Astrocyte (in vitro differentiated cells and primary cell): Measurements from ENCODE around the gene RBP5. TPM values are rescaled to one million over a fixed set of nuclear protein-coding genes. Genes with fewer than 3 reads are reported as not detected.

Experiments used
- DNase-seq: peaks from one replicate; pipeline ENCODE4 v3.0.0-alpha.2; 2010; ENCODE audit warnings: low read depth
- FAIRE-seq: peaks from 2 replicates; lab custom pipeline; 2011; peaks lifted over from hg19 to GRCh38; lab: Jason Lieb, UNC
- H2AFZ ChIP-seq: 2 replicates; pipeline ENCODE4 v1.6.0; 2012; ENCODE audit warnings: low read depth, low read length, inconsistent platforms
- H3K27ac ChIP-seq: 2 replicates; pipeline ENCODE4 v1.5.1; 2011; ENCODE audit warnings: low read depth, low read length, inconsistent platforms
- H3K27me3 ChIP-seq: 2 replicates; pipeline ENCODE4 v1.6.0; 2011; ENCODE audit warnings: low read length, inconsistent platforms; ENCODE audit not compliant: insufficient read depth
- H3K36me3 ChIP-seq: 2 replicates; pipeline ENCODE4 v1.5.1; 2011; ENCODE audit warnings: low read length, inconsistent platforms; ENCODE audit not compliant: insufficient read depth
- H3K4me1 ChIP-seq: 2 replicates; pipeline ENCODE4 v1.5.1; 2011; ENCODE audit warnings: low read length, inconsistent platforms; ENCODE audit not compliant: insufficient read depth
- H3K4me2 ChIP-seq: 2 replicates; pipeline ENCODE4 v1.6.0; 2012; ENCODE audit warnings: low read length, inconsistent platforms
- H3K4me3 ChIP-seq: 2 replicates; pipeline ENCODE4 v1.5.1; 2011; ENCODE audit warnings: low read depth, mild to moderate bottlenecking, low read length, inconsistent platforms; ENCODE audit not compliant: insufficient read depth
- H3K79me2 ChIP-seq: 2 replicates; pipeline ENCODE4 v1.6.0; 2012; ENCODE audit warnings: mild to moderate bottlenecking, low read length, inconsistent platforms; ENCODE audit not compliant: insufficient read depth
- H3K9ac ChIP-seq: 2 replicates; pipeline ENCODE4 v1.6.0; 2012; ENCODE audit warnings: mild to moderate bottlenecking, low read length, inconsistent platforms
- H3K9me3 ChIP-seq: 2 replicates; pipeline ENCODE4 v1.5.1; 2012; ENCODE audit warnings: low read depth, mild to moderate bottlenecking, low read length, inconsistent platforms; ENCODE audit not compliant: insufficient read depth
- H4K20me1 ChIP-seq: 2 replicates; pipeline ENCODE4 v1.6.0; 2012; ENCODE audit warnings: low read length, inconsistent platforms; ENCODE audit not compliant: insufficient read depth
- H3K27ac Mint-ChIP-seq: one replicate; pipeline ENCODE4 v1.8.0; 2021; ENCODE audit warnings: mild to moderate bottlenecking, mixed read lengths; ENCODE audit not compliant: unreplicated experiment
- H3K27me3 Mint-ChIP-seq: one replicate; pipeline ENCODE4 v1.8.0; 2021; ENCODE audit warnings: low read depth, mixed read lengths; ENCODE audit not compliant: unreplicated experiment
- H3K36me3 Mint-ChIP-seq: one replicate; pipeline ENCODE4 v1.8.0; 2021; ENCODE audit warnings: low read depth, mixed read lengths; ENCODE audit not compliant: unreplicated experiment
- H3K4me1 Mint-ChIP-seq: one replicate; pipeline ENCODE4 v1.8.0; 2021; ENCODE audit warnings: low read depth, mixed read lengths; ENCODE audit not compliant: unreplicated experiment
- H3K4me3 Mint-ChIP-seq: one replicate; pipeline ENCODE4 v1.8.0; 2021; ENCODE audit warnings: mild to moderate bottlenecking, moderate library complexity, mixed read lengths; ENCODE audit not compliant: unreplicated experiment
- H3K9me3 Mint-ChIP-seq: one replicate; pipeline ENCODE4 v1.8.0; 2021; ENCODE audit warnings: mild to moderate bottlenecking, mixed read lengths; ENCODE audit not compliant: unreplicated experiment
- EZH2 ChIP-seq: IDR thresholded peaks from 2 replicates; pipeline ENCODE4 v1.6.1; 2012; ENCODE audit warnings: mild to moderate bottlenecking, low read length, inconsistent platforms; ENCODE audit not compliant: insufficient read depth
- total RNA-seq: library from RNA; stranded (reverse); gene quantifications from 2 replicates; pipeline ENCODE4 v1.2.1, GENCODE V29; 2021
- TF ChIP-seq, protein P1 (sequence below): IDR thresholded peaks from 2 replicates; pipeline ENCODE4 v1.5.1; 2011; ENCODE audit warnings: low read depth, mild to moderate bottlenecking, inconsistent platforms, low read length, moderate library complexity; ENCODE audit not compliant: insufficient read depth

Gene RBP5
- total RNA-seq, 1 donor from 2014 or later, result not detected

DNA sequence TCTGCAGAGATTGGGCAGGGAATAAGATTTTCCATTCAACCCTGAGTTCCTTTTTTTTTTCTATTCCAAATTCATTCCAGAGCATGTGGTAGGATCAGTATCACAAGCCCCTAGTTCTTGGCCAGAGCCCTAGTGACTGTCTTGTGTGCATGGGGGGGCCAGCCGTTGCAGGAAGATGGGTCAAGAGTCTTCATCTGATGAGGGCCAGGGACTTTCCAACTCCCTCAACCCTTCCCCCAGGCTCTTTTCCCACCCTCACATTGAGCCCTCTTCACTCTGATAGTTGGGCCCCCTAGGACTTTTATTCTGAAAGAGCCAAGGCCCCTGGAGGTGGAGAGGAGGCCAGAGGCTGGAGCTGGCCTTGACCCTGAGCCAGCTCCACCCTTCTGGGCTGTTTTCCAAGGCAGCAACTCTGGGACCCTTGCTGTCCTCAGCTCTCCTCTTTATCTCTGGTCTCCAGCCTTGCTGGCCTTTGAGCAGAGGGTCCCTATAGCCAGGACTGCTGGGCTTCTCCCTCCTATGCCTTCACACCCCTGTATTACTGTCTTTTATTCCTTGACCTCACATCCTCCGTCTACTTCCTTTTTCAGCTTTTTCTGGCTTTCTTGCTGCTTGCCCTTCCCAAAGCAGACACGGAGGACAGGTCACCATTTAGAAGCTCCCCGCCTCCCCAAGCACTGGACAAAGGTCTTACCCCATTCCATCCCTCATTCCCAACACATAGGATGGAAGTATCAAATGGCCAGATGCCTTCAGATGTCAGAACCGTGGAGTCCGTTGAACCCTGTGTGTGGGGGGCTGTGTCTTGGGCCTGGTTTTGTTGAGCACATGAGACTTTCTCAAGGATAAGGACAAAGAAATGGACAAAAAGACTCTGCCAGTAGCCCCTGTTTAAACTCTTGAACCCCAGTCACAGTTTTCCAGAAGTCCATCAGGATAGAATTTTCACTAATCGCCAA is 5.6 kb downstream of the RBP5 start:
- Mint-ChIP-seq H3K4me1 (no peaks in the 10 kb centered on the region), H3K27me3 (peaks cover 38% of the 10 kb centered on the region), H3K4me3 (no peak overlapping the region), H3K9me3 (no peaks in the 10 kb centered on the region), H3K36me3 (no peaks in the 10 kb centered on the region), H3K27ac (no peak overlapping the region)
- Histone ChIP-seq H3K79me2 (no peaks in the 10 kb centered on the region), H3K4me1 (no peaks in the 10 kb centered on the region), H3K9ac (no peak overlapping the region), H3K4me2 (no peak overlapping the region), H2AFZ (no peak overlapping the region), H3K36me3 (no peaks in the 10 kb centered on the region), H3K27me3 (peaks cover 2% of the 10 kb centered on the region), H3K9me3 (no peaks in the 10 kb centered on the region), H3K27ac (no peak overlapping the region), H3K4me3 (no peak overlapping the region), H4K20me1 (no peaks in the 10 kb centered on the region)
- DNase-seq (no peak), FAIRE-seq (no peak)
- TF ChIP-seq, protein P1, sequence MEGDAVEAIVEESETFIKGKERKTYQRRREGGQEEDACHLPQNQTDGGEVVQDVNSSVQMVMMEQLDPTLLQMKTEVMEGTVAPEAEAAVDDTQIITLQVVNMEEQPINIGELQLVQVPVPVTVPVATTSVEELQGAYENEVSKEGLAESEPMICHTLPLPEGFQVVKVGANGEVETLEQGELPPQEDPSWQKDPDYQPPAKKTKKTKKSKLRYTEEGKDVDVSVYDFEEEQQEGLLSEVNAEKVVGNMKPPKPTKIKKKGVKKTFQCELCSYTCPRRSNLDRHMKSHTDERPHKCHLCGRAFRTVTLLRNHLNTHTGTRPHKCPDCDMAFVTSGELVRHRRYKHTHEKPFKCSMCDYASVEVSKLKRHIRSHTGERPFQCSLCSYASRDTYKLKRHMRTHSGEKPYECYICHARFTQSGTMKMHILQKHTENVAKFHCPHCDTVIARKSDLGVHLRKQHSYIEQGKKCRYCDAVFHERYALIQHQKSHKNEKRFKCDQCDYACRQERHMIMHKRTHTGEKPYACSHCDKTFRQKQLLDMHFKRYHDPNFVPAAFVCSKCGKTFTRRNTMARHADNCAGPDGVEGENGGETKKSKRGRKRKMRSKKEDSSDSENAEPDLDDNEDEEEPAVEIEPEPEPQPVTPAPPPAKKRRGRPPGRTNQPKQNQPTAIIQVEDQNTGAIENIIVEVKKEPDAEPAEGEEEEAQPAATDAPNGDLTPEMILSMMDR, result no peak
- TF ChIP-seq EZH2, result no peak

DNA sequence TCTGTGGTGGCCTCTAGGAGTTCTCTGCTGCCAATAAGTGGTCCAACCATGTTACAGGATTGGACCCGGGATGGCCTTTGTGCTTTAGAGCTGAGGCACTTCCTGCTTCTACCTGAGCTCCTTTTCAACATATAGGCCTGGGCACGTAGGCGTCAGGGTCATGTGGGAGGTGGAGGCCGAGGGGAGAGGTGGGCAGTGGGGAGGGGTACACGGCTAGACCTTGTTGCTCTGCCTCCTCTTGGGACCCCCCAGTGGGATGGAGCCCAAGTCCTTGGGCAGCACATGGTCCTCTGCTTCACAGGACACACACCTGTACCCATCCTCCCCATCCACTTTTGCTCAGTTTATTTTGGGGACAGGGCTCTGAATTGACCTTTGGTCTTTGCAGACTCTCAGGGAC is 7.4 kb downstream of the RBP5 start:
- H3K9me3 Mint-ChIP-seq, result no peaks in the 10 kb centered on the region
- Histone ChIP-seq H4K20me1 (no peaks in the 10 kb centered on the region), H3K9me3 (no peaks in the 10 kb centered on the region), H3K9ac (no peak overlapping the region), H3K4me3 (no peak overlapping the region), H3K79me2 (no peaks in the 10 kb centered on the region), H3K27me3 (no peaks in the 10 kb centered on the region), H3K36me3 (no peaks in the 10 kb centered on the region), H3K4me1 (no peaks in the 10 kb centered on the region), H3K27ac (no peak overlapping the region), H2AFZ (no peak overlapping the region), H3K4me2 (no peak overlapping the region)
- no peak for TF ChIP-seq EZH2
- TF ChIP-seq, protein P1, result no peak
- FAIRE-seq (no peak), DNase-seq (no peak)
- peaks cover 44% of the 10 kb centered on the region for H3K27me3 Mint-ChIP-seq
- no peaks in the 10 kb centered on the region for H3K4me1 Mint-ChIP-seq
- H3K27ac Mint-ChIP-seq, result no peak overlapping the region
- peaks cover 4% of the 10 kb centered on the region for H3K36me3 Mint-ChIP-seq
- H3K4me3 Mint-ChIP-seq, result no peak overlapping the region

DNA sequence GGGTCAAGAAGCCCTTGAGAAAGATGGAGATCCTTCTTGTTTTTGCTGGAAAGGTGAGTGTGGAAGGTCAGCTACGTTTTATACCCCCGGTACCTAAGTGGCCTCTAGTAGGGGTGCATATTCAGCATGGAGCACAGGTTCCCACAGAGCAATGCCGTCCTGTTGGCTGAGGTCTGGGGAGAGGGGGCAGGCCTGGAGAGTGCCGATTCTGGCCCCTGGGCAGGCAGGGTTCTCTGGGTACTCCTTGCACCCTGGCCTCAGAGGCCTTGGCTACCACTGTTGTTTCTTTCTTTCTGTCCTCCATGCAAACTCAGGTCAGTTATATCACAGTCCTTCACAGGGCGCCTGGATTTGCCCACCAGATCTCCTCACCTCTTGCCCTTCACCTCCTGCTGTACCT is 8.5 kb downstream of the RBP5 start:
- DNase-seq (no peak), FAIRE-seq (no peak)
- no peaks in the 10 kb centered on the region for H3K27me3 ChIP-seq
- Mint-ChIP-seq H3K36me3 (peaks cover 8% of the 10 kb centered on the region), H3K9me3 (no peaks in the 10 kb centered on the region), H3K4me1 (no peaks in the 10 kb centered on the region), H3K4me3 (no peak overlapping the region), H3K27me3 (peaks cover 46% of the 10 kb centered on the region), H3K27ac (no peak overlapping the region)
- H3K4me1 ChIP-seq, result no peaks in the 10 kb centered on the region
- H3K4me3 ChIP-seq, result no peak overlapping the region
- no peak overlapping the region for H3K9ac ChIP-seq
- H3K4me2 ChIP-seq, result no peak overlapping the region
- H4K20me1 ChIP-seq, result no peaks in the 10 kb centered on the region
- TF ChIP-seq, protein P1, result no peak
- no peak for TF ChIP-seq EZH2
- no peaks in the 10 kb centered on the region for H3K9me3 ChIP-seq
- no peak overlapping the region for H2AFZ ChIP-seq
- no peaks in the 10 kb centered on the region for H3K36me3 ChIP-seq
- no peaks in the 10 kb centered on the region for H3K79me2 ChIP-seq
- no peak overlapping the region for H3K27ac ChIP-seq
